ENCODE results near the gene LYRM1.
"Not testable (repeated sequence)": the region's sequence is repeated elsewhere in the genome, so short reads cannot be mapped to it uniquely, and the experiment has no call there.

LYRM1 gene

DNA sequence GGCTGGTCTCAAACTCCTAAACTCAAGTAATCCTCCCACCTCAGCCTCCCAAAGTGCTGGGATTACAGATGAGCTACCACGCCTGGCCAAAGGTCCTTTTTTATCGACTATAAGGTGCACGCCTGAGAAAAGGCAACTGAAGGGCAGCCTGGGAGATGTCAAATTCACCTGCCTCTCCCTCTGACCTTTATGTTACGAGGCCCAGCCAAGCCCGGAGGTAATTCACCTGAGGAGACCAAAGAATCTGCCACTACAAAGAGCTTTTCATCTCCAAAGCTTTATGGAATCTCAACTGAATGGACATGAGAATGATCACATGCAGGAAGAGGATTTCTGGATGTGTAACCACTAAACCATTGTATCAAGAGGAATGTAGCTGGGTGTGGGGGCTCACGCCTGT, 37.2 kb downstream of the LYRM1 start:
- DNase-seq (ENCODE audit: low read depth) = no peak

DNA sequence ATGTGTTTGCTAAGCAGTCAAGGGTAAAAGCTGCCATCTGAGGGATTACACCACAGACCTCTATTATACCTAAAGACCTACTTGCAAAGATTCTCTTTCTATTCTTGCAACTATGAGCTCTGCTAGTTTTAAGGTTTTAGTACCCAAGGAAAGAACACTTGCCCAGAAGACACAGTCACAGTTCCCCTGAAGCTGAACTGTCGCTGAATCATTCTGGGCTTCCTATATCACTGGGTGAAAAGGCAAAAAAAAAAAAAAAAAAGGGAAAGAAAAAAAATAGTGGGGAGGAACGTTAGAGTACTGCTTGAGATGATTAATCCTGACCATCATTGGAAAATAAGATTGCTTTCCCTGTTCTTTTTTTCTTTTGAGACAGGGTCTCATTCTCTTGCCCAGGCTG, 37.9 kb downstream of the LYRM1 start:
- no peak for DNase-seq (ENCODE audit: low read depth)

DNA sequence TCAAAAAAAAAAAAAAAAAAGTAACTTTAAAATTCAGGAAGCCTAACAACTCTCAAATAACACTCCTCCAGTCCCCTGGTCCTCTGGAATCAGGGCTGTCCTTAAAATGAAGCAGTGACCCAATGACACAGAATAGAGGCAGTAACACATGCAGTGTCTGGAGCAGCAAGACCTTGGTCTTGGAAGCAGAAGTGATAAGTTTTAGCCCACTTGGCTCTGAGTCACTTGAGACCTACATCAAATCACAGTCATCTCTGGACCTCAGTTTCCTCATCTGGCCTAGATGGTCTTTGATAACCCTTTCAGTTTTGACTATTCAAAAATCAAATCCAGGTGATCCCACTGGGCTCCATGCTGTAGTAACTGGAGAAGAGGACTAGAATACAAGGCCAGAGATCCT, 39.0 kb downstream of the LYRM1 start:
- DNase-seq (ENCODE audit: low read depth) = no peak

DNA sequence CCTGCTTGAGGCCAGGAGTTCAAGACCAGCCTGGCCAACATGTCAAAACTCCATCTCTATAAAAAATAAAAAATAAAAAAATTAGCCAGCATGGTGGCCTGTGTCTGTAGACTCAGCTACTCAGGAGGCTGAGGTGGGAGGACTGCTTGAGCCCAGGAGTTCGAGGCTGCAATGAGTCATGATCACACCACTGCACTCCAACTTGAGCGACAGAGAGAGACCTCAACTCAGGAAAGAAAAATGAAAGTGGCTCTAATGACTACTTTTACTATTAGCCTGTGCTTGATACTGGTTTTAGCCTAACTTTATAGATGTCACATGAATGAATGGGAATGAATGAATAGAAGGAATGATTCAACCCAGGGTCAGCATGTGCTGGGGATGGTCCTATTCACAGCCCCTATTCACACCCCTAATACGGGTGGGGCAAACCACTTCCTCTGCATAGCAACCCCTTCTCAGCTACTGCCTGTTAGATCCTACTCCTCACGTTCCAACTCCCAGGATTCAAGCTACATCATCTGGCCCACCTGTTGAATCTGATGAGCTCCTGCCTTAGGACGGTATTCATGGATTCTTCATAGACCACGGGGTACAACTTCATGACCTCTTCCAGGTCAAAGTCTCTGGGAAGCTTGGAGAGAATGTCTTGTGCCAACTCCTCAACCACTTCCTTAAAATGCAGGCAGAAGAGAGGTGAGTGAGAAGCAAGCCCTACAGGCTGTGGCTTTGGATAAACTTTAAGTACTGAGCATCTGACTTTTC, 40.5 kb downstream of the LYRM1 start:
- no peak for DNase-seq (ENCODE audit: low read depth)

DNA sequence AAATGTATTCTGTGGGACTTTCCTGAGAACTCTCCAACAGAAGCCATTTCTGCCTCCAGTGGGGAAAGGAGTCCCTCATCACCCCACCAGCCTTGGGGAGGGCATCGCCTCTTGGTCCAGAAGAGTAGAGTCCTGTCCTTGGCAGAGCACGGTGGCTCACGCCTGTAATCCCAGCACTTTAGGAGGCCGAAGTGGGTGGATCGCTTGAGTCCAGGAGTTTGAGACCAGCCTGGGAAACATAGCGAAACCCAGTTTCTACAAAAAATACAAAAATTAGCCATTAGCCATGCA, 41.0 kb downstream of the LYRM1 start:
- DNase-seq (ENCODE audit: low read depth) = no peak

DNA sequence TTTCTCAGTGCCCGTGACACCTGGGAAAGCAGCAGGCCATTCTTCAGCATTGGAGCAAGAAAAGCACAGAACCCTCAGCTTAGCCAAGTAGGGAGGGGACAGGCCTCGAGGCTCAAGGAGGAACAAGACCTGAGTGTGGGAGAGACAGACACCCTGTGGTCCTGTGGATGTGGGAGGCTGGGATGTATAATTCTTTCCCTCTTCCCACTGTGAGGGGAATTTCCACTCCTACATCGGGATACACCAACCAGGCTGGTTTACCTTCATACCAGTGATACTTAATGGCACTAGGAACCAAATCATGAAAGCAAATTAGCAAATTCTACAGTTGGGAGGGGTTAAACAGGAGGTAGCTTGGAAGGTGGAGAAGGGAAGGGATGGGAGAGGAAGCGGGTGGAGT, 41.7 kb downstream of the LYRM1 start:
- DNase-seq (ENCODE audit: low read depth) = no peak

DNA sequence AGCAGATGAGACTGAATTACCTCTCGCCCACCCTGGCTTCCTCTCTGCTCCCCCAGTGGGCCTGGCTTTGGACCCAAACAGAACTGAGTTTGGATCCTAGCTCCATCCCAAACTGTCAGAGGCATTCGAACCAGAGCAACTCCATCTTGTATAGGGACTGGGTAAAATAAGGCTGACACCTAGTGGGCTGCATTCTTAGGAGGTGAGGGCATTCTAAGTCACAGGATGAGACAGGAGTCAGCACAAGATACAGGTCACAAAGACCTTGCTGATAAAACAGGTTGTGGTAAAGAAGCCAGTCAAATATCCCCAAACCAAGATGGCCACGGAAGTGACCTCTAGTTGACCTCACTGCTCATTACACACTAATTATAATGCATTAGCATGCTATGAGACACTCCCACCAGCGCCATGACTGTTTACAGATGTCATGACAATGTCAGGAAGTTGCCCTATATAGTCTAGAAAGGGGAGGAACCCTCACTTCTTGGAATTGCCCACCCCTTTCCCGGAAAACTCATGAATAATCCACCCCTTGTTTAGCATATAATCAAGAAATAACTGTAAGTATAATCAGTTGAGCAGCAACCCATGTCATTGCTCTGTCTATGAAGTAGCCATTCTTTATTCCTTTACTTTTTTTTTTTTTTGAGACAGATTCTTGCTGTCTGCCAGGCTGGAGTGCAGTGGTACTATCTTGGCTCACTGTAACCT, 44.4 kb downstream of the LYRM1 start:
- DNase-seq (ENCODE audit: low read depth) = peak; percentile 13

DNA sequence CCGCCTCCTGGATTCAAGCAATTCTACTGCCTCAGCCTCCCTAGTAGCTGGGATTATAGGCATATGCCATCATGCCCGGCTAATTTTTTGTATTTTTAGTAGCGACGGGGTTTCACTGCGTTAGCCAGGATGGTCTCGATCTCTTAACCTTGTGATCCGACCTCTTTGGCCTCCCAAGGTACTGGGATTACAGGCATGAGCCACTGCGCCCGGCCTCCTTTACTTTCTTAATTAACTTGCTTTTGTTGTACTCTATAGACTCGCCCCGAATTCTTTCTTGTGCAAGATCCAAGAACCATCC, 45.0 kb downstream of the LYRM1 start:
- DNase-seq (ENCODE audit: low read depth) = not testable (repeated sequence)

DNA sequence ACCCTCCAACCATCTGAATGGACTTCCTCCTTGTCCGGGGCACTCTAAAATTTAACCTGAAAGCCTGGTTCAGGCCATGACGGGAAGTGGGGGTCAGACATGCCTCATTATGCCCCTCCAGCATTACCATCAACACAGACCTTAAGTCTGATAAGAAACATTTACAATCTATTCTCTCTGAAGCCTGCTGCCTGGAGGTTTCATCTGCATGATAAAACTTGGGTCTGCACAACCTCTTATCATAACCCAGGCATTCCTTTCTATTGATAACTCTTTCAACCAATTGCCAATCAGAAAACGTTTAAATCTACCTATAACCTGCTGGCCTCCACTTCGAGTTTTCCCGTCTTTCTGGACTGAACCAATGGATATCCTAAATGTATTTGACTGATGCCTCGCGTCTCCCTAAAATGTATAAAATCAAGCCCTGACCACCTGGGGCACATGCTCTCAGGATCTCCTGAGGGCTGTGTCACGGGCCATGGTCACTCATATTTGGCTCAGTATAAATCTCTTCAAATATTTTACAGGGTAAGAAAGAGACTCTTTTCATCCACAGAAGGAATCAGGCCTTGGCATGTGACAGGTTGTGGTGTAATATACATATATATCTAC, 45.6 kb downstream of the LYRM1 start:
- no peak for DNase-seq (ENCODE audit: low read depth)

DNA sequence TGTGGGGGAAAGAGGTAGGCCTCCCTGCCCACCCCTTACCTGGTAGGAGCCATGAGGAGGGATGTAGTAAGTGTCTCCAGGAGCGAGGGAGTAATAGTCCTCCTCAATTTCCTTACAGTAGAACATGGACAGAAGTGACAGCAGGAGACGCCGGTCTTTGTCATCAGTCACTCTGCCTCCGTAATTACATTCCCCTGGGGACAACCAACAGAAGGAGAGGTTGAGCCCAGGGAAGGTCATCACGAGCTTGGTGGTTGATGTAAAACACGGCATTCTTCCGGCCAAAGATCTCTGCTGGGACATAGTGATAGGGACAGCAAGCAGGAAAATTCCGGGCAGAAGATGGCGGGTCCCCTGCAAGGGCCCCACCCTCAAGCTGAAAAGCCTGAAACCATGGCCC, 47.9 kb downstream of the LYRM1 start:
- DNase-seq (ENCODE audit: low read depth) = no peak

DNA sequence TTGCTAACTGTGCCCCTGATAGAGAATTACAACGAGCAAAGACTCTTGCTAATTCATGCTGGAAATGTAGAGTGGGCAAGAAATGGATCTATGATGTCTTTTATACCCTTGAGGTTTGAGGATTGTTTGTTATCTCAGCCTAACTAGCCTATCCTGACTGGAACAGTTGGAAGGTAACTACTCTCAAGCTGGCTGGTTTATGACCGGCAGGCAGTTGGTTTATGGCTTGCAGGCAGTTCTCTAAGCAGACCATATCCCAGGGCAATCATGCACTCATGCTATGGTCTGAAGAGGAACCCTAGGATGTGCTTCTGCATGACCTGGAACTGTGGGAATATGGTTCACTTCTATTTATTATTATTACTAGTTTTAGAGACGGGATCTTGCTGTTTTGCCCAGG, 49.1 kb downstream of the LYRM1 start:
- no peak for DNase-seq (ENCODE audit: low read depth)

DNA sequence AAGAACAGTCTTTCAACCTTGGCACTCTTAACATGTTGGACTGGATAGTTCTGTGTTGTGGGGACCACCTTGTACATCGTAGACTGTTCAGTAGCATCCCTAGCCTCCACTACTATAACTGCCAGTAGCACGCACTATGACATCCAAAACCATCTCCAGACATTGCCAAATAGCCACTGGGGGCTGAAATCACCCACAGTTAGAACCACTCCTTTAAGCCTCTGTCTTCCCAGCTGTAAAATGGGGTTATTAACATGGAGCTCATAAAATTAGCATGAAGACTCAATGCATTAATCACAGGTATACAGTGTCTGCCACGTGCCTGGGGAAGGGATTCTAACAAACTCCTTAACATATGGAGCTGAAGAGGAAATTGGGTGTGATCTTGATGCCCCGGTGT, 49.7 kb downstream of the LYRM1 start:
- DNase-seq (ENCODE audit: low read depth) = no peak

DNA sequence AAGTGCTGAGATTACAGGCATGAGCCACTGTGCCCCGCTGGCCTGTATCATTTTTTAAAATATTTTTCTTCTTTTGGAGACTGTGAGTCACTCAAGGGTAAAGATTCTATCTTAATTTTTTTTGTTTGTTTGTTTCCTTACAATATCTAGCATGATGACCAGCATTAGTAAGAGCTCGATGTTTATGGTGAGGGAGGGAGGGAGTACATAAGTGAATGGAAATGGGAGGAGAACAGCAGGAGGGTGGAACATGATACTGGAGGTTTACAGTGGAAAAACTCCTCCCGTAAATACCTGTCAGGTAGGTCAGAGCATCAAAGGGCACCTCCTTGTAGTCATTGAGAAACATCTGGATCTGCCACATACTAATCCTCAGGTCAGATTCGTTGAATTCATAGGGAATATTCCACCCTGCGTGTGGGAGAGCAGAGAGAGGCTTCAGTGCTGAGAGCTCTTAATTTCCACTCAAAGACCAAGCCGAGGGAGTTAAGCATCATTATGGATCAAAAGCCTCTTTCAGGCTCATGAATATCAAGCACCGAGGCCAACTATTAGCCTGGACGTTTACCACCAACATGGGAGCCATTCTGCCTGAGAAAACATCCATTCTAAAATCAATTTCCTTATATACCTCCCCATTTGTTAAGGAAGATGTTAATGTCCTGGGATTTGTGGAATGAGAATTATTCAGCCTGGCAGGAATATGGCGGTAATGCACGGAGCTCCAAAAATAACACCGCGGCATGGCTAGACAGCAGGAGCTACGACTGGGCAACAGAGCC, 51.8 kb downstream of the LYRM1 start:
- DNase-seq (ENCODE audit: low read depth) = no peak

DNA sequence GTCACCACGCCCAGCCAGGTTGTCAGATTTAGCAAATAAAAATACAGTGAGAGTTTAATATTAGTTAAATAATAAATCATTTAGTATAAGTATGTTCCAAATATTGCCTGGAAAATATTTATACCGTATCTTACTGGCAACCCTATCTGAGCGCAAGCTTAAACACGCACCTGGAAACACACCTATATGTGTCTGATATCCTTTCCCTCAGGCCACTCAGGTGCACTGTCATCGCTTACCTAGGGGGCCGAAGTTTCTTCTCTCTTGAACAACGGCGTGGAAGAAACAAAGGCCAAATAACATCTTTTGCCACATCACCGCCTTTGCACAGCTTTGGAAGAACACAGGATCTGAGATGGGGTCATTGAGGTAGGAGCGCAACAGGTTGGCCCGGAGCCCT, 54.0 kb downstream of the LYRM1 start:
- DNase-seq (ENCODE audit: low read depth) = no peak

DNA sequence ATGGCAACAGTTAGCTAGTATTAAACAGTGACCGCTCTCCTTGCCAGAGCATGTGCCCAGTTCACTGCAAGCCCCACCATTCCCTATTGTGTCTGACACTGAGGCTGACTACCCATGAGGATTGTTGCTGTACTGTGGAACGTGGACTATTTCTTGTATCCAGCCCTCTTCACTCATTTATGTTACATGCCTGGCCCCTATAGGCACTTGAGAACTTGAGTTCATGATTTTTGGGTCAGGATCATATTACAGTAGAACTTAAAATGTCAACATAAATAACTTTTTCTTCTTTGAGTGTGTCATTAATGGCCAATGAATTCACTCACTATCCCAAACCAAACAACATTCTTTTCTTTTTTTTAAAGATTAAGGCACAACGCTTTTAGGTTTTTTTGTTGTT, 55.7 kb downstream of the LYRM1 start:
- no peak for DNase-seq (ENCODE audit: low read depth)

DNA sequence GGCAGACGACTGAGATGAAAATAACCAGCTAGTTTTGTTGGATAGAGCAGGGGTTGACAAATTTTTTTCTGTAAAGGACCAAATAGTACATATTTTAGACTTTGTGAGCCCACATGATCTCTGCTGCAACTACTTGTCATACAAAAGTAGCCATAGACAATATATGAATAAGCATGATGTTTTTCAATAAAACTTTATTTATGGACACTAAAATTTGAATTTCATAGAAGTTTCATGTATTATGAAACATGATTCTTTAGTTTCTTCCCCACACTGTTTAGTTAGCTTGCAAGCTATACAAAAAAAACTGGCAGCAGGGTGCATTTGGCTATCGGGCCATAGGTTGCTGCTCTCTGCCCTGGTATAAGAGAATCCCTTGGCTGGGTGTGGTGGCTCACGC, 56.6 kb downstream of the LYRM1 start:
- DNase-seq (ENCODE audit: low read depth) = no peak

DNA sequence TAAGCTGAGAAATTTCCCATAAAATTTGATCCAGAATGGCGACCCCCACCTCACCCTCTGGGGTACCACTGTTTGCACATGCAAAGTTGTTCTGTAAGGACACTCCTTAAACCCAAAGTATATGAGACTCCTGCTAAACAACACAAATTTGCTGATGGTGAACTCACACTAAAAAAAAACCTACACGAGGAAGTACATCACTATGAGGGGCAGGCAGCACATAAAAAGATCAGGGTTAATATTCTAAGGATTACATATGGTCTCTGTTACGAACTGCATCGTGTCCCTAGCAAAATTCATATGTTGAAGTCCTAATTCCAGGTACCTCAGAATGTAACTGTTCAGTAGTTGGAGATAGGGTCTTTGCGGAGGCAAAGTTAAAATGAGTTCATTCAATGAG, 60.3 kb downstream of the LYRM1 start:
- DNase-seq (ENCODE audit: low read depth) = no peak

DNA sequence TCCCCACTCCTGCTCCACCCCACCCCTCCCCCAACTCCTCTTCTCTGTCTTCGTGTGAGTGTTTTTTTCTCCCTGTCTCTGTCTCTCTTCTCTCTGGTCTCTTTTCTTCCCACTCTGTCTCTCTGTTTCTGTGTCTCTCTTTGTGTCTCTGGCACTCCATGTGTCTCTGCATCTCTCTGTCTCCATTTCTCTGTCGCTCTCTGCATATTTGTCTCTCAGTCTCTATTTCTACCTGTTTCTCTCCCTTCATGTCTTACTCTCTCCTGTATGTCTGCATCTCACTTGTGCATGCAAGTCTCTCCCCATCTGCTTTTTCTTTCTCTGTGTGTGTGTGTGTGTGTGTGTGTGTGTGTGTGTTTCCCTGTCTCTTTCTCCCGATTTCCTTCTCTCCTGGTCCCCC, 68.2 kb downstream of the LYRM1 start:
- no peak for DNase-seq (ENCODE audit: low read depth)

DNA sequence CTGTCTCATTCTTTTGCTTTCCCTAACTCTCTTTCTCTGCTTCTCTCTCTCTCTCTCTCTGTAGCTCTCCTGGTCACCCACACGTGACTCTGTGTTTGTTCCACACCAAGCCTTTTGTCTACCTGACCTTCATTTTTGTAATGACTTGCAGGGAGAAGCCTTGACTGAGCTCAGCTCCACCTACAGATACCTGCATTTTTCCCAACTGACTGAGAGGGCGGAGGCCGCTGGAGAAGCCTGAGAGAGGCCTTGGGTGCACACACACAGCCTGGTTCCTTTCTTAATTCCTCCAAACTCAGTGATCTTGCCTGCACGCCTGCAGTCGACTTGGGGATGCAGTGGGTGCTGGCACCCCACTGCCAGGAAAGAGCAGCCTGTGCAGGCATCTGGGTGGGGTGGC, 68.8 kb downstream of the LYRM1 start:
- no peak for DNase-seq (ENCODE audit: low read depth)

DNA sequence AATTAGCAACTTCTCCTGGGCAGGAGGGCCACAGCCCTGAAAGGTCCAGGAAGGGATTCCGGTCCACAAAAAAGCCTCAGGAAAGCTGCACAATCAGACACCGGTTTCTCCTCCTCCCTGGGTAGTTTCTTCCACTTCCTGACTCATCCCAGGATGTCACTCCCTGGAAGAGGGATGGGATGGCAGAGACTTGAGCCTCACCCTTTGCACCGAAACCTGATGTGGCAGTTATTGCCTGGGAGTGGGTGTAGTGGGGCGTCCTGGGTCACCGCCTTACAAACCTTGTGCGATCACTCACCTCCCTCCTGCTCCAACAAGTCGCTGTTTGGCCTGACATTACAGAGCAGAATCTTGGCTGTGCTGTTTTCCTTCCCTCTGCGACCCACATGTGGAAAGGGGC, 70.8 kb downstream of the LYRM1 start:
- DNase-seq (ENCODE audit: low read depth) = no peak

DNA sequence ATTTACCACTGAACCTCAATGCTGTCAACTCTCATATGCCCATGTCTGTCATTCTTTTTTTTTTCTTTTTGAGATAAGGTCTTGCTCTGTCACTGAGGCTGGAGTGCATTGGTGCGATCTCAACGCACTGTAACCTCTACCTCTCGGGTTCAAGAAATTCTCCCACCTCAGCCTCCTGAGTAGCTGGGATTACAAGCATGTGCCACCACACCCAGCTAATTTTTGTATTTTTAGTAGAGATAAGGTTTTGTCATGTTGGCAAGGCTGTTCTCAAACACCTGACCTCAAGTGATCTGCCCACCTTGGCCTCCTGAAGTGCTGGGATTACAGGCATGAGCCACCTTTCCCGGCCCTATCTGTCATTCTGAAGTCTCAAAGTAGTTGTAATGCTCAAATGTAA, 72.6 kb downstream of the LYRM1 start:
- DNase-seq (ENCODE audit: low read depth) = not testable (repeated sequence)
